ENCODE measurements around the gene KIF14. TPM values are rescaled to one million over a fixed set of nuclear protein-coding genes. Genes with fewer than 3 reads are reported as not detected.

Gene KIF14
- total and polyA plus RNA-seq, 2 experiments from 2014 or later: 13.3 to 23.2 TPM

GRCh38 chr1:200550367-200550766, 70.2 kb downstream of the KIF14 start:
- no peaks in the 10 kb centered on the region; the same call in 2 of the 3 replicates for H3K4me1 Mint-ChIP-seq
- no peak for DNase-seq (ENCODE audit: low spot score)
- no peak overlapping the region for H3K27ac Mint-ChIP-seq
- TF ChIP-seq REST (IDR thresholded peaks at IDR 0.05; ENCODE audit: unreplicated experiment) (no peak), ZNF331 (CRISPR knock-in tag; IDR thresholded peaks at IDR 0.05; ENCODE audit: low read depth) (no peak), JUNB (IDR thresholded peaks at IDR 0.05; ENCODE audit: unreplicated experiment) (no peak), POLR2AphosphoS5 (IDR thresholded peaks at IDR 0.05; ENCODE audit: low read depth) (no peak), CREB1 (CRISPR knock-in tag; IDR thresholded peaks at IDR 0.05; ENCODE audit: low read depth) (no peak), EZH2 (IDR thresholded peaks at IDR 0.05; ENCODE audit: low read depth, unreplicated experiment) (no peak), EZH2phosphoT487 (IDR thresholded peaks at IDR 0.05; ENCODE audit: unreplicated experiment) (no peak), ZNF114 (CRISPR knock-in tag; IDR thresholded peaks at IDR 0.05) (no peak), STAT1 (IDR thresholded peaks at IDR 0.05; ENCODE audit: unreplicated experiment) (no peak), CTCF (conservative IDR thresholded peaks at IDR 0.05; ENCODE audit: low read depth in 2 of 2) (no peak), ETS1 (IDR thresholded peaks at IDR 0.05) (no peak), NANOG (IDR thresholded peaks at IDR 0.05; ENCODE audit: borderline replicate concordance) (no peak), ZNF462 (CRISPR knock-in tag; IDR thresholded peaks at IDR 0.05) (no peak)
- Histone ChIP-seq H3K9me2 (ENCODE audit: insufficient read depth) (no peaks in the 10 kb centered on the region), H3K36me3 (ENCODE audit: insufficient read depth) (0 out of 2 replicates have a peak, but pooled peaks cover under 1% of the 10 kb centered on the region), H3K4me1 (ENCODE audit: insufficient read depth) (no peaks in the 10 kb centered on the region), H3K4me2 (no peak overlapping the region), H3F3A (replicated peaks; ENCODE audit: low read depth) (no peaks in the 10 kb centered on the region; the same call in 1 of the 2 replicates), H3K79me2 (replicated peaks; ENCODE audit: insufficient read depth) (no peaks in the 10 kb centered on the region), H3K4me3 (no peak overlapping the region), H3K27me3 (ENCODE audit: insufficient read depth) (no peaks in the 10 kb centered on the region), H3K27ac (ENCODE audit: low read depth) (no peak overlapping the region), H2AFZ (no peak overlapping the region), H4K20me1 (replicated peaks; ENCODE audit: insufficient read depth) (no peaks in the 10 kb centered on the region)
- ATAC-seq: no peak
- H3K4me3 Mint-ChIP-seq: no peak overlapping the region
- H3K9me3 Mint-ChIP-seq: no peaks in the 10 kb centered on the region; the same call in 2 of the 3 replicates
- peaks cover 5% of the 10 kb centered on the region for H3K27me3 Mint-ChIP-seq (ENCODE audit: insufficient read depth, low read depth, poor library complexity)
- peaks cover 7% of the 10 kb centered on the region; the same call in 2 of the 3 replicates for H3K36me3 Mint-ChIP-seq (ENCODE audit: low read depth)

Data from GM23338 (cell line).